GM18499 (cell line): ENCODE measurements around the gene XCL1.
"Not testable (repeated sequence)": the region's sequence is repeated elsewhere in the genome, so short reads cannot be mapped to it uniquely, and the experiment has no call there.

Experiments
- ATAC-seq: cut with Tn5 transposase; IDR thresholded peaks from one replicate; pipeline ENCODE4 v1.9.1; 2021; ENCODE audit warnings: moderate number of reproducible peaks; ENCODE audit not compliant: insufficient read depth, unreplicated experiment

XCL1 gene

GRCh38 chr1:168576245-168576688, at the start of gene XCL1:
Gene XCL1, plus strand, starts transcription at chr1:168576605. Its CDS starts 33 bp downstream, at chr1:168576638.
- not testable (repeated sequence) for ATAC-seq

- ATAC-seq, result no peak
These were observed 46.9 kb upstream of the XCL1 start for GRCh38 chr1:168529518-168529917.

- no peak for ATAC-seq
These were observed 44.6 kb upstream of the XCL1 start for GRCh38 chr1:168531615-168532345.

GRCh38 chr1:168535536-168535935, 40.9 kb upstream of the XCL1 start:
- no peak for ATAC-seq

GRCh38 chr1:168540798-168541197, 35.6 kb upstream of the XCL1 start:
- not testable (repeated sequence) for ATAC-seq

GRCh38 chr1:168542978-168543377, 33.4 kb upstream of the XCL1 start:
- not testable (repeated sequence) for ATAC-seq

GRCh38 chr1:168543840-168544498, 32.4 kb upstream of the XCL1 start, which contains the start of gene XCL2:
Gene XCL2, minus strand, starts transcription at chr1:168543997. Its CDS starts 33 bp downstream, at chr1:168543964.
- ATAC-seq, result not testable (repeated sequence)

- ATAC-seq, result not testable (repeated sequence)
These were observed 30.5 kb upstream of the XCL1 start for GRCh38 chr1:168545678-168546552.

GRCh38 chr1:168546553-168546895, 29.9 kb upstream of the XCL1 start:
- ATAC-seq, result not testable (repeated sequence)

- no peak for ATAC-seq
These were observed 25.4 kb upstream of the XCL1 start for GRCh38 chr1:168550971-168551370.

- no peak for ATAC-seq
These were observed 24.7 kb upstream of the XCL1 start for GRCh38 chr1:168551688-168552087.

GRCh38 chr1:168552961-168553360, 23.4 kb upstream of the XCL1 start:
- no peak for ATAC-seq

- no peak for ATAC-seq
These were observed 22.5 kb upstream of the XCL1 start for GRCh38 chr1:168553680-168554553.

- no peak for ATAC-seq
These were observed 21.6 kb upstream of the XCL1 start for GRCh38 chr1:168554603-168555483.

- ATAC-seq, result no peak
These were observed 20.8 kb upstream of the XCL1 start for GRCh38 chr1:168555508-168556046.

- no peak for ATAC-seq
These were observed 19.8 kb upstream of the XCL1 start for GRCh38 chr1:168556647-168557046.

- no peak for ATAC-seq
These were observed 16.0 kb upstream of the XCL1 start for GRCh38 chr1:168560370-168560769.

- ATAC-seq, result no peak
These were observed 14.4 kb upstream of the XCL1 start for GRCh38 chr1:168561989-168562388.

- ATAC-seq, result no peak
These were observed 10.6 kb upstream of the XCL1 start for GRCh38 chr1:168565825-168566224.
